GM10248 (cell line): ENCODE data around the gene ACTRT2.

Experiments
- CTCF ChIA-PET: fragments of 300-600 bp; sonication (Branson Sonifier 250); formaldehyde crosslinking; extraction: SDS; loops from one replicate; lab custom pipeline; 2021; ENCODE audit warnings: antibody characterized with exemption; lab: Yijun Ruan, JAX
- POLR2A ChIA-PET: fragments of 350-650 bp; sonication (Branson Sonifier 250); formaldehyde crosslinking; extraction: SDS; loops from one replicate; lab custom pipeline; 2020; ENCODE audit warnings: antibody characterized with exemption; lab: Yijun Ruan, JAX
- DNase-seq: peaks from one replicate; pipeline ENCODE4 v3.0.0; 2012; ENCODE audit errors: extremely low spot score
- TF ChIP-seq, protein P1 (sequence below): IDR thresholded peaks from 2 replicates; pipeline ENCODE4 v1.5.1; 2012; ENCODE audit warnings: mild to moderate bottlenecking, low read depth; ENCODE audit errors: extremely low read depth, missing control alignments, control extremely low read depth

ACTRT2 gene

DNA sequence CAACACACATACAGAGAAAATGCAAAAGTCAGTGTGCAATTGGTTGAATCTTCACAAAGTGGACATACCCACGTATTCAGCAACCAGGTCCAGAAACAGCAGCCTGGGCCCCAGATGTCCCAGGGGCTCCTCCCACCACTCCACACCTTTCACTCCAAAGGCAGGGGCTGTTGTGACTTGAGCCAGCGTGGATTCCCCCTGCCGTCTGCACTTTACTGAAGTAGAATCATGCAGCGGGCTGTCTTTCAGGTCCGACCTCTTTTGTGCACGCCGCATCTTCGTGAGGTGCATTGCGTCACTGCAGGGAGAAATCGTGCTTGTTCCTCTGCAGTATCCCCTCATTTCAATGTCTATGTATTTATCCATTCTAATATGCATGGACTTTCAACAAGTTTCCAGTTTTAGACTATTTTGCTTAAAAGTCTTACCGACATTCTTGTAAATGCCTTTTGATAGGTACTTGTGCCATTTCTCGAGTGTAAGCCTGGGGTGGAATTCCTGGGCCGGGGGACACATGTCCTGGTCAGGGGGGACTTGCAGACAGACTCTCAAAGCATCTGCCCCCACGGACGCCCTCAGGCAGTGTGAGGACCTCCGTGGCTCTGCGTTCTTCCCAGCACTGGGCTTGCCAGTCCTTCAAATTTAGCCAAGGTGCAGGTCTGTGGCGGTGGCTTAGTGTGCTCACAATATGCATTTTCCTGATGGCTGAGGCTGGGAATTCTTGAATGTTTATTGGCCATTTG is 29.3 kb upstream of the ACTRT2 start:
- TF ChIP-seq, protein P1, sequence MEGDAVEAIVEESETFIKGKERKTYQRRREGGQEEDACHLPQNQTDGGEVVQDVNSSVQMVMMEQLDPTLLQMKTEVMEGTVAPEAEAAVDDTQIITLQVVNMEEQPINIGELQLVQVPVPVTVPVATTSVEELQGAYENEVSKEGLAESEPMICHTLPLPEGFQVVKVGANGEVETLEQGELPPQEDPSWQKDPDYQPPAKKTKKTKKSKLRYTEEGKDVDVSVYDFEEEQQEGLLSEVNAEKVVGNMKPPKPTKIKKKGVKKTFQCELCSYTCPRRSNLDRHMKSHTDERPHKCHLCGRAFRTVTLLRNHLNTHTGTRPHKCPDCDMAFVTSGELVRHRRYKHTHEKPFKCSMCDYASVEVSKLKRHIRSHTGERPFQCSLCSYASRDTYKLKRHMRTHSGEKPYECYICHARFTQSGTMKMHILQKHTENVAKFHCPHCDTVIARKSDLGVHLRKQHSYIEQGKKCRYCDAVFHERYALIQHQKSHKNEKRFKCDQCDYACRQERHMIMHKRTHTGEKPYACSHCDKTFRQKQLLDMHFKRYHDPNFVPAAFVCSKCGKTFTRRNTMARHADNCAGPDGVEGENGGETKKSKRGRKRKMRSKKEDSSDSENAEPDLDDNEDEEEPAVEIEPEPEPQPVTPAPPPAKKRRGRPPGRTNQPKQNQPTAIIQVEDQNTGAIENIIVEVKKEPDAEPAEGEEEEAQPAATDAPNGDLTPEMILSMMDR: no peak
- CTCF ChIA-PET: no interaction called here
- no peak for DNase-seq
- POLR2A ChIA-PET: no interaction called here

DNA sequence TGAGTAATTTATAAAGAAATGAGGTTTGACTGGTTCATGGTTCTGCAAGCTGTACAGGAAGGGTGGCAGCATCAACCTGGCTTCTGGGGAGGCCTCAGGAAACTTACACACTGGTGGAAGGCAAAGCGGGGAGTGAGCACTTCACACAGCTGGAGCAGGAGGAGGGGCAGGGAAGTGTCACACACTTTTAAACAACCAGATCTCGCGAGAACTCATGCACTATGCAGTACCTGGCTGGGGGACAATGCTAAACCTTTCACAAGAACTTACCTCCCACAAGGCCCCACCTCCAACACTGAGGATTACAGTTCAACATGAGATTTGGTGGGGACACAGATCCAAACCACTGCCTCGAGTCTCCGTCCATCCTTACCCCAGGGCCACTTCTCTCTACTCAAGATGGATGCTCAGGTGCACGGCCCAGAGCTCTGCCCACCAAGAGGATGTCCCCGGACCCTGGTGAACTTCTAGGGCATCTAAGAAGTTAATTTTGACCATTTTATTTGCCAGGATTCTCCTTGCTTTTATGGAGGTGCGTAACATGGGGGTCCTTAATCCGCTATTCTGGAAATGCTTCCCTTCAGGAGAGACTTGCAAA is 22.7 kb upstream of the ACTRT2 start:
- no peak for DNase-seq
- CTCF ChIA-PET: interaction anchor here (1.2 kb wide), 1 partner anchor 17 kb away, joined by 3 read pairs; no protein-coding TSS in a partner anchor
- POLR2A ChIA-PET: no interaction called here
- TF ChIP-seq, protein P1: no peak

DNA sequence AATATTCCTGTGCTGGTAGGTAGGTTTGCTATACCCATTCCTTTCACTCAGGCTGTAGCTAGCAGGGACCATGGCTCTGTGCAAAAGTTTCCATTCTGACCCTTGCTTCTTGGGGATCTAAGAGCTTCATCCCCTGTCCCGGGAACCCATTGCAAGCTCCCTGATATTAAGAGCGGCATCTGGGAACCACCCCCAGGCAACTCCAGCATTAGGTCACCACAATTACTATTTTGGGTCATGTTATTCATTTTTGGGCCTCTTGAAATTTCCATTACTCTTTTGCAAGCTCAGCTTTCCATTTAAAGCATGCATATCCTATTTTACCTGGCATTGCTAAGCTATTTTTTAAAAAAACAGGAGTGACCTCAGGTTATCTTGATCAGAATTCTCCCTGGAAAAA is 22.1 kb upstream of the ACTRT2 start:
- TF ChIP-seq, protein P1: no peak
- no peak for DNase-seq
- CTCF ChIA-PET: no interaction called here
- POLR2A ChIA-PET: no interaction called here

DNA sequence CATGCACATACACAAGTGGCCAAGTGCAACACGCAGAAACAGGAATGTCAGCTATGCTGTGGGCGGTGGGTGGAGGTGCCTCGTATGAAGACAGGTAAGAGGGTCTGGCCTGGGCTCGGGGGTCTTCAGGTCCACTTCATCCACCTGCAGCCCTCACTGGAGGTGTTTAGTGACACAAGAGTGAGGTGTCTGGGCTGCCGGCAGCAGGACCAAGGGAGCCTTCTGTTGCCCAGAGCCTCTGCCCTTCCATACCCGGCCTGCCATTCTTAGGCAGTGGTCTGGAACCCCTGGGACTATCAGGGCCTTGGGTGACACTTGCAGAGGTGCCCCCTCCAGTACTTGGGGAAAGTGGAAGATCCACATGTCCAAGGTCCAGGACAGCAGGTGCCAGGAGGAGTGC is 21.7 kb upstream of the ACTRT2 start:
- TF ChIP-seq, protein P1: no peak
- ChIA-PET POLR2A (no interaction called here), CTCF (no interaction called here)
- DNase-seq: no peak

DNA sequence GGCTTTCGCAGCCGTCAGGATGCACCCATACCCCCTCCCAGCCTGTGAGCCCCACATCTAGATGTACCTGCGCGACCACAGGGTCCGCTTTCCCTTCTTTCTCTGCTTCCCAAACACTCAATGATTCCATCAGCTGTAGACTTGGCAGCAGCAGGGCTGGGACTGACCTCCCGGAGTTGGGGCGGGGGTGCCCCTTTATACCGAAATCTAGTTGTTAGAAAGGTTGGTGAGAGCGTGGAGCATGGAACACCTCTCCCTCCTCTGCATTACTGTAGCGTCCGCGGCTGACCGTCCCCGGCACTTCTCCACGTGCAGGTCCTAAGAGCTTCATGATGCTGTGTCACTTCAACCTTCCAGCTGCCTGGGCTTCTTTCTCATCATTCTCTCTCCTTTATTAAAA is 21.1 kb upstream of the ACTRT2 start:
- CTCF ChIA-PET: no interaction called here
- DNase-seq: no peak
- TF ChIP-seq, protein P1: no peak
- POLR2A ChIA-PET: no interaction called here

DNA sequence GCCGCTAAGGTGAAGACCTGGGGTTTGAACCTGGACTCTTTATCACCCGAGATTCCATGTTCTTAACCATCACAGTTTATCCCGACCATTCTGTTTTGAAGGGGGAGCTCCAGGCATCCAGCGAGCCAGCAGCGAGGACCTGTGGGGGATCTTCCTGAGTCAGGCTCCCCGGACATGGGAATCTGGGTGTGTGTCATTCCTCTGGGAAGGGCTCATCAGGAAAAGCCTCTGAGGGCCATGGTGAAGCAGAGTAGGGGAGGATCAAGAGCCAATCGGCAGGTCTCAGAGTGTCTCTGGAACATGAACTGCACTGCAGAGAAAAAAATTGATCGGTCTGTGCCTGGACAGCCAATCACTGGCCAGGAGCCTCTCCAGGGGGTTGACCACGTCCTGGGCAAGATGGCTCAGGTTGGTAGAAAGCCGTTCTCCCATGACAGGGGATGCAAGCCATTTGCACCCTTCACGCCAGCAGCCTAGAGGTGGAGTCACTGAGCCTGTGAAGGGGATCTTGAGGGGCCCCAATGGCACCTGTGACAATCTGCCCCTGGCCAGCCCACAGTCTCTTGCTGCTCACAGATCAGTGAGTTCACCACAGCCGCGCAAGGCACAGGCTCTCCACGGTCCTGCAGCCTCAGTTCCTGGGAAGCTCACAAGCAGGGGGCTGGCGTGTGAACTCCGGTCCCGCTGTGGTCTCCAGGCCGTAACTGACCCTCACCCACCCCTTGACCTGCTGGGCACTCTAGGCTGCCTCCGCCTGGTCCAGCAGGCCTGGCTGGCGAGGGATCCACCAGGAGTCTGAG is 20.4 kb upstream of the ACTRT2 start:
- no peak for DNase-seq
- ChIA-PET CTCF (no interaction called here), POLR2A (no interaction called here)
- TF ChIP-seq, protein P1: no peak
